GM18861 (cell line): ENCODE measurements around the gene TMIGD3.

ENCODE experiments used
- ATAC-seq: cut with Tn5 transposase; IDR thresholded peaks from one replicate; pipeline ENCODE4 v1.9.1; 2021; ENCODE audit not compliant: unreplicated experiment

TMIGD3 gene

GRCh38 chr1:111448918-111449702 lies 54.3 kb downstream of the TMIGD3 start, which contains the start of the genes ATP5PB and WDR77:
TSS of gene ATP5PB (plus strand) at chr1:111449464. CDS start at chr1:111449542, 78 bp downstream.
TSS of gene WDR77 (minus strand) at chr1:111449256. CDS start at chr1:111449169, 87 bp downstream.
- ATAC-seq = peak; percentile 94

DNA sequence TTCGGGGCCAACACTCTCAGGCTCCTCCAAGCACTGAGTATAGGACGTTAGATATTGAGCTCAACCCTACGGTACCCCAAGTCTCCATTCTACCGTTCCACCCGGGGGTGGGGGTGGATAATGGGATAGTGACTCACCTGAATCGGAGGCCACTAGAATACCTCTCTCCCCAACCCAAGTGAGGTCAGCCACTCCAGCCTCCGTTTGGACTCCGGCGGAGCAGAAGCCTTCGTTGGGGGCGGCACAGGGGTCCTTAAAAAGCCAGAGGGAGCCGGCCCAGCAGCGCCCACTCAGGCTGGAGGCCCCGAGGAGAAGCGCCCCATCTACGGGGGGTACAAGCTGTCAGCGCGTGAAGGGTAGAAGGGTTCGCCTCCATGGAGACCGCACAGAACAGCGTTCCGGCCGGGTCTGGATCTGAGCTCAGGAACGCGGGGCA lies 54.9 kb downstream of the TMIGD3 start:
- ATAC-seq = no peak

- no peak for ATAC-seq
These were observed 56.2 kb downstream of the TMIGD3 start for GRCh38 chr1:111446967-111447892.

GRCh38 chr1:111446546-111446945 lies 56.9 kb downstream of the TMIGD3 start:
- ATAC-seq = no peak

DNA sequence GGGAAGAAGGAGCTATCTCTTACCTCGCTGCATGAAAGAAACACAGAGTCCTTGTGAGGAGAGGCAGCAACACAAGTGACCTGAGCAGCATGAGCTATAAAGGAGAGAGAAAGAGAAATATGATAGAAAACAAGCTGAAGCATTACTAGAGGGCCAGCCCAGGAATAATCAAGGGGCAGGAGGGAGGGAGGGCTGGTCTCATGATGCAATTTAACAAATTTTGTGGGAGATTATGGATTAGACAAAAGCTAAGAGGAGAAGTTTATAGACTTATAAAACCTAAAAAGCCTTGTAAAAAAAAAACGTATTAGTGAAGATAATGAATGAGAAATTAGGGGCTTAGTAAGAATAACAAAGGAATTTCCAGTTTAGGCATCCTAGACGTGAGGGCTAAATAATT lies 59.4 kb downstream of the TMIGD3 start:
- ATAC-seq = no peak

DNA sequence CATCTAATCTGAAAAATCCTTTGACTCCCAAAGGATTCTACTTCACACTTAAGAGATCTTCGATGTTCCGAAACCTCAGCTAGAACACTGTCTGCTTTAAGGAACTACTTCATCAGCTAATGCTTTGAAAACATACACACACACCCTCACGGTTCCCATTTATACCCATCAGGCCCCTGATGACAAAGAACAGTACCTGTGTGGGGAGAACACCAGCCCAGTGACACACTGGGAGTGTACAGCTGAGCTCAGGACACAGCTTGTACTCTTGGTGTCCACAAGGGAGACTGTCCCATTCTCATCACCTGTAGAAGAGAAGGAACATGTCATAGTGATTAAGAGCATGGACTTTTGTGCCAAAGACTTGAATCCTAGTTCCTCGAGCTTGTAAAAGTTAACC lies 61.0 kb downstream of the TMIGD3 start:
- ATAC-seq = no peak

DNA sequence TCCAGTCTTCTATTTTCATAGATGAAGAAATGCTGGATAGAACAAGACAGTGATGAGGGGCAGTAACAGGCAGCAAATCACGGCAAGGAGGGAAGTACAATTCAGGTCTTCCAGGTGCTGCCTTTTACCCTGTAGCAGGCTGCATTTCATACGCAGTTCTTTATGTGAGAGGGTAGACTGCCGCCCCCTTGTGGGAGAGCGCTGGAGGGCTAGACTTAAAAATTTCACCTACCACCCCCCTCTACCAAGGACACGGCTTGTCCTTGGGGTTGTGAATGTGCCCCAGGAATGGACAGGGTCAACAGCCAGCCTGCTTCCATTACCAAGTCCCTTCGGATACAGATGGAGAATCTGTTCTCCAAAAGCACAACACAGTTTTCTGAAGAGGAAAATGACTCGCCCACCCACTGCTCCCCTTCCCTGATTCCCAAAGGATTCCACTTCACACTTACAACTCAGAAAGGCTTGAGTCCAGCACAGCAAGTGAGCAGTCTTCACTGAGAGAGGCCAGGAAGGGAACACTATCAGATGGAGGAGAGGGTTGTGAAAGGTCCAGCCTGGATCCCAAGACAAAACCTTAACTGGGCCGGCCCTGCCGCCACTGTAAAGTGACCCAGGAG lies 61.8 kb downstream of the TMIGD3 start:
- no peak for ATAC-seq

- ATAC-seq = no peak
These were observed 63.7 kb downstream of the TMIGD3 start for GRCh38 chr1:111439461-111440351.

- ATAC-seq = no peak
These were observed 66.7 kb downstream of the TMIGD3 start for GRCh38 chr1:111436726-111437125.
